GM10266 (cell line): ENCODE data around the gene VWA8.

ENCODE experiments used
- DNase-seq: peaks from one replicate; pipeline ENCODE4 v3.0.0; 2012; ENCODE audit errors: extremely low spot score
- TF ChIP-seq, protein P1 (sequence below): IDR thresholded peaks from 2 replicates; pipeline ENCODE4 v1.5.1; 2012; ENCODE audit warnings: mild to moderate bottlenecking, low read depth; ENCODE audit not compliant: control insufficient read depth, insufficient read depth; ENCODE audit errors: missing control alignments

VWA8 gene

DNA sequence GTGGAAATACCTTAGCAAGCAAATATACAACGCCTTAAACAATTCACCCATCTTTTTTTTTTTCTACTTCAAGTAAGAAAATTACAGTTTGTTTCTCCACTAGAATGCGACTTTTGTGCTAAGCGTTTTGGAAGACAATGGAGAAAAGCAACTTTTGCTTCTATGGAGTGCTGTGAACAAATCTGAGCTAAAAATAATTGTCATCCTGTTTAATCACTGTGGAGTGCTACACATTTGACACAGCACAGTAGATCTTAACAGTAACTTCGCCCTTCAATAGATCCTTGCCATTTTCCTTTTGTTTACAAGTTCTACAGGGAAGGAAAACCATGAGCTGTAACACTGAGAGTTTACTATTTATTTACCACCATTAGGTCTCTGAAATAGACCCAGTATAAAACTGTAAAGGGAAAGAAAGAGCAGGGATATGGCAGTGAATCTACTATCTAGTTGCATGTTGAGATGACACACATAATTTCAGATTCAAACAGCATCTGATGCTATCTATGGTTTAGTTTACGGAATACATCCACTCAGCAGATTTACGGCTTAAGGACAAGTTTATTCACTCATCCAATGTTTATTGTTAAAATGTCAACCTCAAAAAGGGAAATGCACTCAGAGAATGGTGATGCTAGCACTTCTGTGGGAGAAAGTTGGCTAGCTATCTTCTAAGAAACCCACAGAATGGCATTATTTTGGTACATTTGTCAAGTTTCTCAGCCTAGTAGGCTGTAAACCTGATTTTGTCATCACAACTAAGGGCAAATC lies 175.3 kb downstream of the VWA8 start:
- TF ChIP-seq, protein P1, sequence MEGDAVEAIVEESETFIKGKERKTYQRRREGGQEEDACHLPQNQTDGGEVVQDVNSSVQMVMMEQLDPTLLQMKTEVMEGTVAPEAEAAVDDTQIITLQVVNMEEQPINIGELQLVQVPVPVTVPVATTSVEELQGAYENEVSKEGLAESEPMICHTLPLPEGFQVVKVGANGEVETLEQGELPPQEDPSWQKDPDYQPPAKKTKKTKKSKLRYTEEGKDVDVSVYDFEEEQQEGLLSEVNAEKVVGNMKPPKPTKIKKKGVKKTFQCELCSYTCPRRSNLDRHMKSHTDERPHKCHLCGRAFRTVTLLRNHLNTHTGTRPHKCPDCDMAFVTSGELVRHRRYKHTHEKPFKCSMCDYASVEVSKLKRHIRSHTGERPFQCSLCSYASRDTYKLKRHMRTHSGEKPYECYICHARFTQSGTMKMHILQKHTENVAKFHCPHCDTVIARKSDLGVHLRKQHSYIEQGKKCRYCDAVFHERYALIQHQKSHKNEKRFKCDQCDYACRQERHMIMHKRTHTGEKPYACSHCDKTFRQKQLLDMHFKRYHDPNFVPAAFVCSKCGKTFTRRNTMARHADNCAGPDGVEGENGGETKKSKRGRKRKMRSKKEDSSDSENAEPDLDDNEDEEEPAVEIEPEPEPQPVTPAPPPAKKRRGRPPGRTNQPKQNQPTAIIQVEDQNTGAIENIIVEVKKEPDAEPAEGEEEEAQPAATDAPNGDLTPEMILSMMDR = no peak
- DNase-seq = no peak

DNA sequence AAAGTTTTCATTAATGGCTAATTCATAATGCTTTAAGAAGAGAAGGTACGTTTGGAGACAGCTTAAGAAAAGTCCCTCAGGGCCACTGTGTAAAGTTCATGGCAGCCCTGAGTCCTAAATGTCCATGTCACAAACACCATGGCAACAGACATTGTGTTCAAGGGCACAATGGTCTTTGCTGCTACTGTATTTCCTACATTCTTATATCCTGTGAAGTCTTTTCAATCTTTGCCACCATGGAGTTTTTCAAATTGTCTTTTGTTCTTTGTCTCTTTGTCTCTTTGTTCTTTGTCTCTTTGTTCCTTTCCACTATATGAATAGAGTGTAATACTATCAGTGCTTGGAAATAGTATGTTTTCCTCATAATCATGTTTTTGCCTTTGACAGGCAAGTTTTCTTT lies 178.8 kb downstream of the VWA8 start:
- TF ChIP-seq, protein P1 = no peak
- no peak for DNase-seq

DNA sequence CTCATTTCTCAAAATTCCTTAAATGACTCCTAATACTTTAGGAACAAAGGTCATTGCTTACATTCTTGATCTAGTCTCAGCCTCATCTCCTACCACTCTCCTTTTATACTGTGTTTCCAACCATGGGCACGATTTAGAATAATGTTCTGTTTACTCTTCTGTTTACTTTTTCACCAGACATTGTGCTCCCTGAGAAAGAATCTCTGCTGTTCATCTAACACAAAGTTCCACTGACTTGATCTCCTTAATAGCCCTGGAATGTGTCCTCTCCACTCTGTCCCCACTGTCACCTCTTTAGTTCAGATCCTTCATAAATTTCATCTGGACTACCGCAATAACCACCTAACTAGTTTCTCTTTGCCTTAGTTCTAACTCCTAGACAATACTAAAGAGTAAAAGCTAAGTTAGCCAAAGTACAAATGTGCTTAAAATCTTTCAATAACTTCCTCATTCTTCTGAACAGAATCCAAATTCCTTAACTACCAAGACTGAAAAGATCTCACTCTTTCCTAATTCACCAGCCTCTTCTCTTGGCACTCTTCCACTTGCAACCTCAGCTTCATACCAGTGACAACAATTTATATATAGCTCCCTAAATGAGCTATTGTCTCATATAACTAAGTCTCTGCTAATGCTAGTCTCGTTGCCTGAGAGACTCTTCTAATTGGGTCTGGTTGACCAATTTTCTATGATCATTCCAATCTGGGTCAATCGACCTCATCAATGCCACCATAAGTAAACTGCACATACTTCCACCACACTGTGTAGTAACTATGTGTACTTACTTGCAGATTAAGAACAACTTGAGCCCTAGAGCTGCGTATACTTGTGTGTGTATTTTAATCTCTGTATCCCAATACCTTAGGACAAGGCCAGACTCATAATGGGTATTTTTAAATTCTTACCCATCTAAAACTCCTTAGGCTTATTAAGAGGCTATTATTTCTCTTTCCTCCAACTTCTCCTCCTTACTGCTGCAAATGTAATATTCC lies 179.9 kb downstream of the VWA8 start:
- TF ChIP-seq, protein P1 = no peak
- no peak for DNase-seq

DNA sequence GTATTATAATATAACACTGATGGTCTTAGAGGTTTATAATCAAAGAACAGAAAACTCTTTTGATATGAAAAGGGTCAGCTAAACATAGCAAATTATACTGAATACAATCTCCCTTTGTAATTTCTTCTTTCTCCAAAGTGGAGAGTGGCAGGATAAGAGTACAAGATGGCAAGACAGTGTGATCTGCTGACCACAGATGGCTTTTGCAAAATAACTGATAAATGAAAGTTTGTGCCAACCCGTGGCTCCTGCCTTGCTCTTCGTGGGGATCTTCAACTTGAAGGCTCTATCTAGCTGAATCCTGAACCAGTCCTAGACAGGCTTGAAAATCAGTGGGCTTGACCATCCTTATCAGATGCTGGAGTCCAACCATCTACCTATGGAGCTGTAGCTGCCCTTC lies 185.7 kb downstream of the VWA8 start:
- no peak for DNase-seq
- TF ChIP-seq, protein P1 = no peak

DNA sequence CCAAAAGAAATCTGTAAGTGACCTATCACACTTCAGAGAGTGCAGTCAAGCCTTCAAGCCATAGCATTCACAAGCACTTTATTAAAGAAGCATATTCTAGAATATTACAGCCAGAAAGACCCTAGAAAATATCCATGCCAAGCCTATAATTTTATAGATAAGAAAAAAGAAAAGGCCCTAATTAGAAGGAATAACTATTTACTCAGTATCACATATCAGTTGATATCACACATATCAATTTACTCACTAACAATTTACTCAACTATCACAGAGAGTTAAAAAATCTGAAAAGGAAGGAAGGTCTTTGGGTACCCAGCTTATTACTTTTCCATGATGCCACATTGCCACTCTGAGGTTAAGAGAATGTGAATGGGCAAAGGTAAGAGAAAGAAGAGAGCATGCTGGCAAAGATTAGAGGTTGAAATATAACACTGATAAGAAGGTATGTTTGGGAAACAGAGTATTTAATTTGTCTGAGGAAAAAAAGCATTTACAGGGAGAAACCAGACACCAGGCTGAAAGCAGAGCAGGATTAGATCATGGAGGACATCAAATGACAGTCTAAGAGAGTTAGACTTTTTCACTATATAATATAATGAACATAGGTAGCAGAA lies 186.2 kb downstream of the VWA8 start:
- TF ChIP-seq, protein P1 = no peak
- no peak for DNase-seq

DNA sequence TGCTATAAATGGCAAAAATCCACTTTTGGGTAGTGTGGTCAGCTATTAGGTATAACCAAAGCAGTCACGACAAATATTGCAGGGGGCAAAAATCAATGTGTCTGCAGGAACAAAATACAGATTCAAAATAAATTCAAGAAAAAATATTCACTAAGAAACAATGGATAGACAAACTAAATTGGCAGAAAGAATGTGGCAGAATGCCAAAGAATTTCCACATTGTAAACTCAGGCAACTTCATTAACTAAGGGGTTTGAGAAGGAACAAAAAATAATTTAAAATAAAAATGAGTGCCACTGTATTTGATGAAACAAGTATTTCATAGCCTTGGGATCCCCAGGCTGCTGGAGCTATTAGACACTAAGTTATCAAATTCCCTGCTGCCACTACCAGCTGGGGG lies 193.1 kb downstream of the VWA8 start:
- TF ChIP-seq, protein P1 = no peak
- no peak for DNase-seq
